Forelimb muscle (tissue), 1 donor: Measurements from ENCODE around the gene RNASEH2A. TPM values are rescaled to one million over a fixed set of nuclear protein-coding genes. Genes with fewer than 3 reads are reported as not detected.

ENCODE experiments used
- DNase-seq: peaks from one replicate; pipeline ENCODE4 v3.0.0-alpha.2; 2013; ENCODE audit warnings: low read depth
- polyA plus RNA-seq: library from polyadenylated mRNA; unstranded; fragments of 120-200 nt; gene quantifications from one replicate; pipeline ENCODE4 v1.2.1, GENCODE V29; 2013; ENCODE audit not compliant: insufficient read length

The RNASEH2A gene
- polyA plus RNA-seq, 1 donor: 17.3 TPM

DNA sequence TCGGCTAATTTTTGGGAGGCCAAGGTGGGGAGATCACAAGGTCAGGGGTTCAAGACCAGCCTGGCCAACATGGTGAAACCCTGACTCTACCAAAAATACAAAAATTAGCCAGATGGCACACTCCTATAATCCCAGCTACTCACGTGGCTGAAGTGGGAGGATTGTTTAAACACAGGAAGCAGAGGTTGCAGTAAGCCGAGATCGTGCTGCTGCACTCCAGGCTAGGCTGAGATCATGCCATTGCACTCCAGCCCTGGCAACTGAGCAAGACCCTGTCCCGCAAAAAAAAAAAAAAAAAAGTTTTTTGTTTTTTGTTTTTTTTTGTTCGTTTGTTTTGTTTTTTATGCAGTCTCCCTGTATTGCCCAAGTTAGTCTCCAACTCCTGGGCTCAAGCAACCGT lies 53.2 kb downstream of the RNASEH2A start:
- DNase-seq: no peak

Other genes with a start within 250 kb of the RNASEH2A start
- gene ZNF490, start 195.8 kb upstream of the RNASEH2A start, polyA plus RNA-seq: 2.6 TPM
- gene ZNF791, start 195.7 kb upstream of the RNASEH2A start, polyA plus RNA-seq: 14.4 TPM
- gene MAN2B1, start 139.8 kb upstream of the RNASEH2A start, polyA plus RNA-seq: 23.4 TPM
- gene WDR83, start 139.8 kb upstream of the RNASEH2A start, polyA plus RNA-seq: 12.4 TPM
- 58.9 TPM for gene DHPS, start 124.7 kb upstream of the RNASEH2A start, polyA plus RNA-seq
- gene GNG14, start 118.6 kb upstream of the RNASEH2A start, polyA plus RNA-seq: not detected
- gene FBXW9, start 110.0 kb upstream of the RNASEH2A start, polyA plus RNA-seq: 3.7 TPM
- 53.9 TPM for gene TNPO2, start 82.7 kb upstream of the RNASEH2A start, polyA plus RNA-seq
- 199 TPM for gene TRIR, start 71.9 kb upstream of the RNASEH2A start, polyA plus RNA-seq
- 42.4 TPM for gene GET3, start 69.1 kb upstream of the RNASEH2A start, polyA plus RNA-seq
- not detected for gene BEST2, start 54.8 kb upstream of the RNASEH2A start, polyA plus RNA-seq
- 30.9 TPM for gene HOOK2, start 31.0 kb upstream of the RNASEH2A start, polyA plus RNA-seq
- gene JUNB, start 15.1 kb upstream of the RNASEH2A start, polyA plus RNA-seq: 32.1 TPM
- gene PRDX2, start 4.8 kb upstream of the RNASEH2A start, polyA plus RNA-seq: 162 TPM
- 3.0 TPM for gene THSD8, start 4.5 kb upstream of the RNASEH2A start, polyA plus RNA-seq
- not detected for gene RTBDN, start 28.0 kb downstream of the RNASEH2A start, polyA plus RNA-seq
- 0.52 TPM for gene MAST1, start 31.9 kb downstream of the RNASEH2A start, polyA plus RNA-seq
- 8.2 TPM for gene DNASE2, start 74.9 kb downstream of the RNASEH2A start, polyA plus RNA-seq
- gene KLF1, start 80.6 kb downstream of the RNASEH2A start, polyA plus RNA-seq: 0.42 TPM
- gene GCDH, start 84.6 kb downstream of the RNASEH2A start, polyA plus RNA-seq: 39.4 TPM
- gene SYCE2, start 112.7 kb downstream of the RNASEH2A start, polyA plus RNA-seq: 3.9 TPM
- gene FARSA, start 127.1 kb downstream of the RNASEH2A start, polyA plus RNA-seq: 42.6 TPM
- 312 TPM for gene CALR, start 132.0 kb downstream of the RNASEH2A start, polyA plus RNA-seq
- 137 TPM for gene RAD23A, start 139.3 kb downstream of the RNASEH2A start, polyA plus RNA-seq
- gene GADD45GIP1, start 150.6 kb downstream of the RNASEH2A start, polyA plus RNA-seq: 46.0 TPM
- 0.08 TPM for gene DAND5, start 163.0 kb downstream of the RNASEH2A start, polyA plus RNA-seq
- gene NFIX, start 188.9 kb downstream of the RNASEH2A start, polyA plus RNA-seq: 111 TPM